GM23338 (cell line): ENCODE data around the gene SPCS1. TPM values are rescaled to one million over a fixed set of nuclear protein-coding genes. Genes with fewer than 3 reads are reported as not detected.

Source experiments
- ATAC-seq: fragments of 200-7000 bp; cut with Tn5 transposase; 3 replicates; pipeline ENCODE4 v1.9.1; 2020
- DNase-seq: peaks from one replicate; pipeline ENCODE4 v3.0.0-alpha.2; 2015; ENCODE audit warnings: low spot score
- H2AFZ ChIP-seq: fragments of 200-600 bp; sonication (generic); 2 replicates; pipeline ENCODE4 v1.8.0; 2016; ENCODE audit warnings: antibody characterized with exemption, mild to moderate bottlenecking, moderate library complexity
- H3F3A ChIP-seq: fragments of 200-600 bp; sonication (generic); replicated peaks from 2 replicates; pipeline ENCODE4 v1.8.0; 2017; ENCODE audit warnings: antibody characterized with exemption, mixed run types, low read depth
- H3K27ac ChIP-seq: fragments of 200-600 bp; sonication (generic); 2 replicates; pipeline ENCODE4 v1.6.1; 2016; ENCODE audit warnings: low read depth
- H3K27me3 ChIP-seq: fragments of 200-600 bp; sonication (generic); 2 replicates; pipeline ENCODE4 v1.8.0; 2016; ENCODE audit warnings: mild to moderate bottlenecking, mixed run types, moderate library complexity; ENCODE audit not compliant: insufficient read depth
- H3K36me3 ChIP-seq: fragments of 200-600 bp; sonication (generic); 2 replicates; pipeline ENCODE4 v1.8.0; 2016; ENCODE audit warnings: mild to moderate bottlenecking; ENCODE audit not compliant: insufficient read depth
- H3K4me1 ChIP-seq: fragments of 200-600 bp; sonication (generic); 2 replicates; pipeline ENCODE4 v1.8.0; 2016; ENCODE audit warnings: mild to moderate bottlenecking, moderate library complexity; ENCODE audit not compliant: insufficient read depth
- H3K4me2 ChIP-seq: fragments of 200-600 bp; sonication (generic); 2 replicates; pipeline ENCODE4 v1.7.1; 2017; ENCODE audit warnings: mixed run types
- H3K4me3 ChIP-seq: fragments of 200-600 bp; sonication (generic); 2 replicates; pipeline ENCODE4 v1.6.1; 2016; ENCODE audit warnings: mixed run types
- H3K79me2 ChIP-seq: fragments of 200-600 bp; sonication (generic); replicated peaks from 2 replicates; pipeline ENCODE4 v1.8.0; 2017; ENCODE audit warnings: mild to moderate bottlenecking; ENCODE audit not compliant: insufficient read depth
- H3K9me2 ChIP-seq: fragments of 200-600 bp; sonication (generic); 2 replicates; pipeline ENCODE4 v1.8.0; 2017; ENCODE audit not compliant: insufficient read depth
- H4K20me1 ChIP-seq: fragments of 200-600 bp; sonication (generic); replicated peaks from 2 replicates; pipeline ENCODE4 v1.8.0; 2017; ENCODE audit warnings: mild to moderate bottlenecking; ENCODE audit not compliant: insufficient read depth
- H3K27ac Mint-ChIP-seq: 2 replicates; pipeline ENCODE4 v1.8.0; 2020; ENCODE audit warnings: inconsistent platforms, mild to moderate bottlenecking, moderate library complexity, mixed read lengths
- H3K27me3 Mint-ChIP-seq: 3 replicates; pipeline ENCODE4 v1.8.0; 2022; ENCODE audit warnings: low read depth, mild to moderate bottlenecking, moderate library complexity, mixed read lengths, inconsistent platforms; ENCODE audit not compliant: insufficient read depth, poor library complexity
- H3K36me3 Mint-ChIP-seq: 3 replicates; pipeline ENCODE4 v1.8.0; 2021; ENCODE audit warnings: low read depth, mild to moderate bottlenecking, inconsistent platforms, moderate library complexity, mixed read lengths
- H3K4me1 Mint-ChIP-seq: 3 replicates; pipeline ENCODE4 v1.8.0; 2020; ENCODE audit warnings: mild to moderate bottlenecking, inconsistent platforms, mixed read lengths
- H3K4me3 Mint-ChIP-seq: 3 replicates; pipeline ENCODE4 v1.8.0; 2021; ENCODE audit warnings: moderate library complexity, mild to moderate bottlenecking, inconsistent platforms, mixed read lengths
- H3K9me3 Mint-ChIP-seq: 3 replicates; pipeline ENCODE4 v1.8.0; 2020; ENCODE audit warnings: moderate library complexity, mild to moderate bottlenecking, inconsistent platforms, mixed read lengths
- CREB1 ChIP-seq: fragments of 250-450 bp; sonication (Bioruptor Pico); IDR thresholded peaks from 2 replicates; pipeline ENCODE4 v1.5.0; 2020; ENCODE audit warnings: low read depth, mild to moderate bottlenecking, moderate library complexity
- EZH2 ChIP-seq: fragments of 200-600 bp; sonication (generic); IDR thresholded peaks from one replicate; pipeline ENCODE4 v1.8.0; 2017; ENCODE audit warnings: antibody characterized with exemption, mild to moderate bottlenecking, low read depth; ENCODE audit not compliant: unreplicated experiment
- EZH2phosphoT487 ChIP-seq: fragments of 200-600 bp; sonication (generic); IDR thresholded peaks from one replicate; pipeline ENCODE4 v1.8.1; 2018; ENCODE audit warnings: antibody characterized with exemption; ENCODE audit not compliant: unreplicated experiment
- JUNB ChIP-seq: IDR thresholded peaks from one replicate; pipeline ENCODE4 v1.6.1; 2016; ENCODE audit warnings: antibody characterized with exemption; ENCODE audit not compliant: unreplicated experiment
- POLR2AphosphoS5 ChIP-seq: IDR thresholded peaks from 2 replicates; pipeline ENCODE4 v1.6.1; 2016; ENCODE audit warnings: antibody characterized with exemption, low read depth
- STAT1 ChIP-seq: IDR thresholded peaks from one replicate; pipeline ENCODE4 v1.6.1; 2016; ENCODE audit warnings: antibody characterized with exemption; ENCODE audit not compliant: unreplicated experiment
- ZNF114 ChIP-seq: fragments of 250-450 bp; sonication (Bioruptor Pico); IDR thresholded peaks from 2 replicates; pipeline ENCODE4 v1.5.0; 2020; ENCODE audit warnings: mild to moderate bottlenecking, moderate library complexity
- ZNF331 ChIP-seq: fragments of 250-450 bp; sonication (Bioruptor Pico); IDR thresholded peaks from 2 replicates; pipeline ENCODE4 v1.5.0; 2020; ENCODE audit warnings: low read depth, mild to moderate bottlenecking, moderate library complexity
- polyA plus RNA-seq: library from polyadenylated mRNA; unstranded; fragments of >200 nt; fragmentation: Nextera tagmentation; extraction: Ambion mirVana; gene quantifications from 2 replicates; pipeline ENCODE4 v1.2.1, GENCODE V29; 2016
- total RNA-seq: library from RNA; depleted of rRNA; stranded (reverse); fragments of >200 nt; shearing (Covaris generic); gene quantifications from 2 replicates; pipeline ENCODE4 v1.2.3, GENCODE V29; 2014
- TF ChIP-seq, protein P1 (sequence below), 2 experiments: fragments of 200-600 bp in 1 of 2; sonication (generic) in 1 of 2; conservative IDR thresholded peaks; 2 replicates each; pipeline versions ENCODE4 v1.5.1 to v1.6.1; 2016 to 2017; ENCODE audit warnings: antibody characterized with exemption in 2 of 2, low read depth in 2 of 2, mild to moderate bottlenecking in 2 of 2, moderate library complexity in 1 of 2
- TF ChIP-seq, protein P2 (sequence below): IDR thresholded peaks from one replicate; pipeline ENCODE4 v1.6.1; 2018; ENCODE audit warnings: antibody characterized with exemption; ENCODE audit not compliant: unreplicated experiment
- TF ChIP-seq, protein P3 (sequence below): IDR thresholded peaks from 2 replicates; pipeline ENCODE4 v1.6.1; 2016; ENCODE audit warnings: antibody characterized with exemption

The SPCS1 gene
- total and polyA plus RNA-seq, 2 experiments from 2014 or later: 165 to 288 TPM

DNA sequence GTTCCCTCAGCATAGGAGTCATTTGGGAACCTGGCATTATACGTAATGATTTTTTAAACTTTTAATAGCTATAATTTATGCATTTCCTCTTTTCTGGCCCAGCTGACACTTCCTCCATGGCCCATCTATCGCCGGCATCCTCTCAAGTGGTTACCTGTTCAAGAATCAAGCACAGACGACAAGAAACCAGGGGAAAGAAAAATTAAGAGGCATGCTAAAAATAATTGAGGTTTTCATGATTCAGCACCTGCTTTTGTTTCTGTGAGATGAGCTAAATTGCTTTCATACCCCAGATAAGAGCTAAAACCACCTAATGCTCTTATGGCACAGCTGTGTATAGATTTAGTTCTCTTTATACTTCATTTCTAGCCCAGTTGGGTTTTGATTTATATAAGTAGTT, 1.7 kb downstream of the SPCS1 start:
- peak overlapping the region; percentile 99; the same call in 1 of the 2 replicates for H3K4me3 ChIP-seq
- peaks cover 3% of the 10 kb centered on the region; the same call in 1 of the 2 replicates for H3F3A ChIP-seq
- Mint-ChIP-seq H3K36me3 (peaks cover 19% of the 10 kb centered on the region), H3K9me3 (no peaks in the 10 kb centered on the region), H3K27ac (no peak overlapping the region), H3K4me1 (peaks cover 13% of the 10 kb centered on the region), H3K4me3 (peak overlapping the region; percentile 99), H3K27me3 (peaks cover 14% of the 10 kb centered on the region)
- H3K79me2 ChIP-seq: peaks cover 41% of the 10 kb centered on the region
- H3K9me2 ChIP-seq: no peaks in the 10 kb centered on the region
- H3K27ac ChIP-seq: no peak overlapping the region
- TF ChIP-seq, protein P1, sequence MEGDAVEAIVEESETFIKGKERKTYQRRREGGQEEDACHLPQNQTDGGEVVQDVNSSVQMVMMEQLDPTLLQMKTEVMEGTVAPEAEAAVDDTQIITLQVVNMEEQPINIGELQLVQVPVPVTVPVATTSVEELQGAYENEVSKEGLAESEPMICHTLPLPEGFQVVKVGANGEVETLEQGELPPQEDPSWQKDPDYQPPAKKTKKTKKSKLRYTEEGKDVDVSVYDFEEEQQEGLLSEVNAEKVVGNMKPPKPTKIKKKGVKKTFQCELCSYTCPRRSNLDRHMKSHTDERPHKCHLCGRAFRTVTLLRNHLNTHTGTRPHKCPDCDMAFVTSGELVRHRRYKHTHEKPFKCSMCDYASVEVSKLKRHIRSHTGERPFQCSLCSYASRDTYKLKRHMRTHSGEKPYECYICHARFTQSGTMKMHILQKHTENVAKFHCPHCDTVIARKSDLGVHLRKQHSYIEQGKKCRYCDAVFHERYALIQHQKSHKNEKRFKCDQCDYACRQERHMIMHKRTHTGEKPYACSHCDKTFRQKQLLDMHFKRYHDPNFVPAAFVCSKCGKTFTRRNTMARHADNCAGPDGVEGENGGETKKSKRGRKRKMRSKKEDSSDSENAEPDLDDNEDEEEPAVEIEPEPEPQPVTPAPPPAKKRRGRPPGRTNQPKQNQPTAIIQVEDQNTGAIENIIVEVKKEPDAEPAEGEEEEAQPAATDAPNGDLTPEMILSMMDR (conservative IDR thresholded peaks at IDR 0.05; ENCODE audit: low read depth in 2 of 2): no peak
- TF ChIP-seq POLR2AphosphoS5 (no peak), STAT1 (no peak)
- peaks cover 14% of the 10 kb centered on the region for H3K36me3 ChIP-seq
- peaks cover 10% of the 10 kb centered on the region for H3K4me1 ChIP-seq
- no peaks in the 10 kb centered on the region for H3K27me3 ChIP-seq
- no peak overlapping the region for H2AFZ ChIP-seq
- no peak for ATAC-seq
- peaks cover 15% of the 10 kb centered on the region for H4K20me1 ChIP-seq
- H3K4me2 ChIP-seq: peak overlapping the region; percentile 100; the same call in 1 of the 2 replicates
- no peak for DNase-seq

DNA sequence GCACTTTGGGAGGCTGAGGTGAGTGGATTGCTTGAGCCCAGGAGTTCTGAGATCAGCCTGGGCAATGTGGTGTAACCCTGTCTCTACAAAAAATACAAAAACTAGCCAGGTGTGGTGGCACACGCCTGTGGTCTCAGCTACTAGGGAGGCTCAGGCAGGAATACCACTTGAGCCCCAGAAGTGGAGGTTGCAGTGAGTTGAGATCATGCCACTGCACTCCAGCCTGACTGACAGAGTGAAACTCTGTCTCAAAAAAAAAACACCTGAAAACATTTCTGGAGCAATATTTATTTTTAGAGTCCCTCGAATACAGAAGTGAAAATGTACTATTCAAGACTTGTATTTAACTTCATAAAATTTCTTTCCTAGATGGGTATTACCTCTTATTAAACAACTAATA, 4.6 kb downstream of the SPCS1 start:
- no peak for DNase-seq
- TF ChIP-seq ZNF114 (no peak), STAT1 (no peak), CREB1 (CRISPR knock-in tag) (no peak), EZH2 (no peak), EZH2phosphoT487 (no peak), ZNF331 (no peak), JUNB (no peak)
- TF ChIP-seq, protein P1 (conservative IDR thresholded peaks at IDR 0.05; ENCODE audit: low read depth in 2 of 2): no peak
- TF ChIP-seq, protein P2, sequence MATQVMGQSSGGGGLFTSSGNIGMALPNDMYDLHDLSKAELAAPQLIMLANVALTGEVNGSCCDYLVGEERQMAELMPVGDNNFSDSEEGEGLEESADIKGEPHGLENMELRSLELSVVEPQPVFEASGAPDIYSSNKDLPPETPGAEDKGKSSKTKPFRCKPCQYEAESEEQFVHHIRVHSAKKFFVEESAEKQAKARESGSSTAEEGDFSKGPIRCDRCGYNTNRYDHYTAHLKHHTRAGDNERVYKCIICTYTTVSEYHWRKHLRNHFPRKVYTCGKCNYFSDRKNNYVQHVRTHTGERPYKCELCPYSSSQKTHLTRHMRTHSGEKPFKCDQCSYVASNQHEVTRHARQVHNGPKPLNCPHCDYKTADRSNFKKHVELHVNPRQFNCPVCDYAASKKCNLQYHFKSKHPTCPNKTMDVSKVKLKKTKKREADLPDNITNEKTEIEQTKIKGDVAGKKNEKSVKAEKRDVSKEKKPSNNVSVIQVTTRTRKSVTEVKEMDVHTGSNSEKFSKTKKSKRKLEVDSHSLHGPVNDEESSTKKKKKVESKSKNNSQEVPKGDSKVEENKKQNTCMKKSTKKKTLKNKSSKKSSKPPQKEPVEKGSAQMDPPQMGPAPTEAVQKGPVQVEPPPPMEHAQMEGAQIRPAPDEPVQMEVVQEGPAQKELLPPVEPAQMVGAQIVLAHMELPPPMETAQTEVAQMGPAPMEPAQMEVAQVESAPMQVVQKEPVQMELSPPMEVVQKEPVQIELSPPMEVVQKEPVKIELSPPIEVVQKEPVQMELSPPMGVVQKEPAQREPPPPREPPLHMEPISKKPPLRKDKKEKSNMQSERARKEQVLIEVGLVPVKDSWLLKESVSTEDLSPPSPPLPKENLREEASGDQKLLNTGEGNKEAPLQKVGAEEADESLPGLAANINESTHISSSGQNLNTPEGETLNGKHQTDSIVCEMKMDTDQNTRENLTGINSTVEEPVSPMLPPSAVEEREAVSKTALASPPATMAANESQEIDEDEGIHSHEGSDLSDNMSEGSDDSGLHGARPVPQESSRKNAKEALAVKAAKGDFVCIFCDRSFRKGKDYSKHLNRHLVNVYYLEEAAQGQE: no peak
- TF ChIP-seq, protein P3, sequence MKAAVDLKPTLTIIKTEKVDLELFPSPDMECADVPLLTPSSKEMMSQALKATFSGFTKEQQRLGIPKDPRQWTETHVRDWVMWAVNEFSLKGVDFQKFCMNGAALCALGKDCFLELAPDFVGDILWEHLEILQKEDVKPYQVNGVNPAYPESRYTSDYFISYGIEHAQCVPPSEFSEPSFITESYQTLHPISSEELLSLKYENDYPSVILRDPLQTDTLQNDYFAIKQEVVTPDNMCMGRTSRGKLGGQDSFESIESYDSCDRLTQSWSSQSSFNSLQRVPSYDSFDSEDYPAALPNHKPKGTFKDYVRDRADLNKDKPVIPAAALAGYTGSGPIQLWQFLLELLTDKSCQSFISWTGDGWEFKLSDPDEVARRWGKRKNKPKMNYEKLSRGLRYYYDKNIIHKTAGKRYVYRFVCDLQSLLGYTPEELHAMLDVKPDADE: no peak

More for the DNA sequence above, 4.6 kb downstream of the SPCS1 start:
- no peak overlapping the region for H3K4me2 ChIP-seq
- Mint-ChIP-seq H3K36me3 (peaks cover 19% of the 10 kb centered on the region), H3K27ac (no peak overlapping the region), H3K9me3 (no peaks in the 10 kb centered on the region), H3K4me3 (no peak overlapping the region), H3K4me1 (peaks cover 7% of the 10 kb centered on the region), H3K27me3 (peaks cover 12% of the 10 kb centered on the region)
- peaks cover 9% of the 10 kb centered on the region for H3F3A ChIP-seq
- H3K27ac ChIP-seq: 0 out of 2 replicates have a peak overlapping the region, but pooled peaks have one; percentile 27
- H3K4me3 ChIP-seq: no peak overlapping the region
- H3K36me3 ChIP-seq: peaks cover 14% of the 10 kb centered on the region
- no peak overlapping the region for H2AFZ ChIP-seq
- H3K4me1 ChIP-seq: peaks cover 10% of the 10 kb centered on the region; the same call in 1 of the 2 replicates
- H3K79me2 ChIP-seq: peaks cover 21% of the 10 kb centered on the region
- H3K9me2 ChIP-seq: no peaks in the 10 kb centered on the region
- peaks cover 15% of the 10 kb centered on the region for H4K20me1 ChIP-seq
- ATAC-seq: no peak
- no peaks in the 10 kb centered on the region for H3K27me3 ChIP-seq
